B cell (primary cell): ENCODE measurements around the gene ALOX15B. TPM values are rescaled to one million over a fixed set of nuclear protein-coding genes. Genes with fewer than 3 reads are reported as not detected.
"Not testable (repeated sequence)": the region's sequence is repeated elsewhere in the genome, so short reads cannot be mapped to it uniquely, and the experiment has no call there.

Source experiments
- ATAC-seq: fragments of 200-7000 bp; cut with Tn5 transposase; one replicate; pipeline ENCODE4 v1.10.0; 2021; ENCODE audit warnings: low read depth, mild to moderate bottlenecking, moderate number of reproducible peaks, moderate library complexity
- CTCF ChIA-PET: fragments of 350-600 bp; sonication (Branson Sonifier 250); formaldehyde crosslinking; loops from one replicate; lab custom pipeline; 2021; ENCODE audit warnings: antibody characterized with exemption, inconsistent platforms; lab: Charles Lee
- POLR2A ChIA-PET: fragments of 350-600 bp; sonication (Branson Sonifier 250); formaldehyde crosslinking; loops from one replicate; lab custom pipeline; 2021; ENCODE audit warnings: antibody characterized with exemption; lab: Charles Lee
- DNase-seq: peaks from one replicate; pipeline ENCODE4 v3.0.0; 2013
- H2AFZ ChIP-seq: 2 replicates; pipeline ENCODE4 v1.6.1; 2012; ENCODE audit warnings: mild to moderate bottlenecking, low read depth, low read length; ENCODE audit not compliant: insufficient read depth, poor library complexity, severe bottlenecking
- H3K27ac ChIP-seq, 2 donors: 1 replicate in 1 of 2; 2 replicates in 1 of 2; pipeline ENCODE4 v1.5.1; 2012 to 2013; ENCODE audit warnings: low read length in 2 of 2, mild to moderate bottlenecking in 2 of 2, moderate library complexity in 1 of 2
- H3K27me3 ChIP-seq, 4 experiments: fragments of 200-600 bp in 1 of 4; sonication (generic) in 1 of 4; replicated peaks in 1 of 4; 1 replicate in 2 of 4; 2 replicates in 2 of 4; pipeline versions ENCODE4 v1.6.1 to v1.7.0; 2013 to 2016; ENCODE audit warnings: low read length in 3 of 4, mild to moderate bottlenecking in 2 of 4, mixed read lengths in 1 of 4, moderate library complexity in 1 of 4; ENCODE audit not compliant: insufficient read depth in 4 of 4, control insufficient read depth in 3 of 4; ENCODE audit errors: control extremely low read depth in 1 of 4
- H3K36me3 ChIP-seq, 2 experiments: replicated peaks in 1 of 2; 1 replicate in 1 of 2; 2 replicates in 1 of 2; pipeline versions ENCODE4 v1.6.1 to v1.7.1; 2013; ENCODE audit warnings: low read length in 1 of 2; ENCODE audit not compliant: insufficient read depth in 2 of 2, control insufficient read depth in 1 of 2; ENCODE audit errors: control extremely low read depth in 1 of 2, extremely low read depth in 1 of 2
- H3K4me1 ChIP-seq, 2 donors: fragments of 200-600 bp in 1 of 2; sonication (generic) in 1 of 2; 1 replicate in 1 of 2; 2 replicates in 1 of 2; pipeline versions ENCODE4 v1.5.1 to v1.6.1; 2013 to 2017; ENCODE audit warnings: low read length in 2 of 2; ENCODE audit not compliant: control insufficient read depth in 2 of 2, insufficient read depth in 2 of 2
- H3K4me2 ChIP-seq: replicated peaks from 2 replicates; pipeline ENCODE3; 2012; ENCODE audit warnings: mild to moderate bottlenecking, low read depth, low read length; ENCODE audit not compliant: poor library complexity, severe bottlenecking
- H3K4me3 ChIP-seq, 5 experiments: fragments of 200-600 bp in 1 of 5; sonication (generic) in 1 of 5; 1 replicate in 3 of 5; 2 replicates in 2 of 5; pipeline versions ENCODE4 v1.5.1 to v1.7.0; 2011 to 2016; ENCODE audit warnings: low read length in 4 of 5, mild to moderate bottlenecking in 4 of 5, low read depth in 2 of 5, control low read depth in 1 of 5, moderate library complexity in 1 of 5; ENCODE audit not compliant: insufficient read depth in 1 of 5; ENCODE audit errors: control extremely low read depth in 1 of 5, extremely low read depth in 1 of 5
- H3K79me2 ChIP-seq: fragments of 200-600 bp; sonication (generic); one replicate; pipeline ENCODE4 v1.6.0; 2016; ENCODE audit warnings: low read length; ENCODE audit not compliant: control insufficient read depth, insufficient read depth
- H3K9ac ChIP-seq: fragments of 200-600 bp; sonication (generic); 2 replicates; pipeline ENCODE4 v1.6.1; 2017; ENCODE audit warnings: mild to moderate bottlenecking, low read length, moderate library complexity
- H3K9me3 ChIP-seq, 3 donors: one replicate each; pipeline versions ENCODE4 v1.6.1 to v1.7.1; 2013; ENCODE audit warnings: low read length in 2 of 3; ENCODE audit not compliant: control insufficient read depth in 2 of 3, insufficient read depth in 1 of 3; ENCODE audit errors: control extremely low read depth in 1 of 3
- H4K20me1 ChIP-seq: 2 replicates; pipeline ENCODE4 v1.6.0; 2012; ENCODE audit warnings: mild to moderate bottlenecking, low read length; ENCODE audit not compliant: insufficient read depth, control insufficient read depth, poor library complexity, severe bottlenecking
- H3K27ac Mint-ChIP-seq: one replicate; pipeline ENCODE4 v1.8.0; 2021; ENCODE audit warnings: mixed read lengths
- H3K27me3 Mint-ChIP-seq: one replicate; pipeline ENCODE4 v1.8.0; 2021; ENCODE audit warnings: mixed read lengths
- H3K4me1 Mint-ChIP-seq: one replicate; pipeline ENCODE4 v1.8.0; 2021; ENCODE audit warnings: mixed read lengths
- H3K4me3 Mint-ChIP-seq: one replicate; pipeline ENCODE4 v1.8.0; 2021; ENCODE audit warnings: mixed read lengths
- H3K9me3 Mint-ChIP-seq: one replicate; pipeline ENCODE4 v1.8.0; 2022; ENCODE audit warnings: mixed read lengths; ENCODE audit not compliant: insufficient read depth
- EZH2 ChIP-seq: IDR thresholded peaks from 2 replicates; pipeline ENCODE4 v1.6.1; 2012; ENCODE audit warnings: borderline replicate concordance, low read depth, mild to moderate bottlenecking, moderate library complexity, low read length; ENCODE audit not compliant: insufficient read depth, poor library complexity, severe bottlenecking
- WGBS: methylation state at CpG from one replicate; pipeline ENCODE4 v1.1.5; 2013; ENCODE audit warnings: missing lambda C conversion rate; ENCODE audit not compliant: insufficient coverage; 5-methylcytosine and 5-hydroxymethylcytosine counted together
- intact Hi-C: fragments of 100-400 bp; cut with micrococcal nuclease; formaldehyde crosslinking; loops from one replicate; pipeline ENCODE4 v1.10.0; 2022
- polyA plus RNA-seq: library from polyadenylated mRNA; depleted of rRNA; stranded (reverse); fragments of >200 nt; gene quantifications from 2 replicates; pipeline ENCODE4 v1.2.3, GENCODE V29; 2012
- total RNA-seq, 2 donors: library from RNA; stranded (reverse); fragments of 120-200 nt in 1 of 2; gene quantifications; 1 replicate in 1 of 2; 2 replicates in 1 of 2; pipeline versions ENCODE4 v1.2.3 to v1.2.4, GENCODE V29; 2013 to 2022
- TF ChIP-seq, protein P1 (sequence below): fragments of 200-600 bp; IDR thresholded peaks from one replicate; pipeline ENCODE4 v1.8.0; 2022; ENCODE audit warnings: antibody characterized with exemption, mild to moderate bottlenecking

Gene ALOX15B
- total and polyA plus RNA-seq, 2 donors (not counting 1 experiment from before 2014, with no cell fraction given): 0.03 TPM; not detected in 1

GRCh38 chr17:8059131-8059530 is 20.3 kb downstream of the ALOX15B start:
- peaks cover 0 to 37% (median 19%) of the 10 kb centered on the region in 4 experiments for H3K27me3 ChIP-seq
- H3K4me3 ChIP-seq: no peak overlapping the region
- ChIA-PET POLR2A (interaction anchor here (0.5 kb wide), 1 partner anchor 11 kb away, joined by 4 read pairs; no protein-coding TSS in a partner anchor), CTCF (interaction anchor here (0.7 to 10.2 kb wide), 28 partner anchors 11 to 836 kb away, joined by 3 to 131 read pairs (median 10); partner anchors contain the start of genes ALOXE3, CCDC42, GUCY2D and HES7)
- no peaks in the 10 kb centered on the region for H3K36me3 ChIP-seq
- no peak overlapping the region for H2AFZ ChIP-seq
- H3K4me1 ChIP-seq: peaks cover 22 to 25% of the 10 kb centered on the region in 2 donors
- DNase-seq (peak; percentile 23), ATAC-seq (no peak)
- Mint-ChIP-seq H3K4me3 (no peak overlapping the region), H3K27me3 (peaks cover 41% of the 10 kb centered on the region), H3K4me1 (peaks cover 29% of the 10 kb centered on the region), H3K9me3 (no peaks in the 10 kb centered on the region), H3K27ac (no peak overlapping the region)
- no peaks in the 10 kb centered on the region for H3K9me3 ChIP-seq
- WGBS: 1% methylated on average over 6 of the region's 7 CpGs
- H3K79me2 ChIP-seq: no peaks in the 10 kb centered on the region
- TF ChIP-seq, protein P1, sequence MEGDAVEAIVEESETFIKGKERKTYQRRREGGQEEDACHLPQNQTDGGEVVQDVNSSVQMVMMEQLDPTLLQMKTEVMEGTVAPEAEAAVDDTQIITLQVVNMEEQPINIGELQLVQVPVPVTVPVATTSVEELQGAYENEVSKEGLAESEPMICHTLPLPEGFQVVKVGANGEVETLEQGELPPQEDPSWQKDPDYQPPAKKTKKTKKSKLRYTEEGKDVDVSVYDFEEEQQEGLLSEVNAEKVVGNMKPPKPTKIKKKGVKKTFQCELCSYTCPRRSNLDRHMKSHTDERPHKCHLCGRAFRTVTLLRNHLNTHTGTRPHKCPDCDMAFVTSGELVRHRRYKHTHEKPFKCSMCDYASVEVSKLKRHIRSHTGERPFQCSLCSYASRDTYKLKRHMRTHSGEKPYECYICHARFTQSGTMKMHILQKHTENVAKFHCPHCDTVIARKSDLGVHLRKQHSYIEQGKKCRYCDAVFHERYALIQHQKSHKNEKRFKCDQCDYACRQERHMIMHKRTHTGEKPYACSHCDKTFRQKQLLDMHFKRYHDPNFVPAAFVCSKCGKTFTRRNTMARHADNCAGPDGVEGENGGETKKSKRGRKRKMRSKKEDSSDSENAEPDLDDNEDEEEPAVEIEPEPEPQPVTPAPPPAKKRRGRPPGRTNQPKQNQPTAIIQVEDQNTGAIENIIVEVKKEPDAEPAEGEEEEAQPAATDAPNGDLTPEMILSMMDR: no peak
- no peak for TF ChIP-seq EZH2
- intact Hi-C loops: loop anchor here (5.0 kb wide), 1 partner anchor 127 kb away; the partner anchor contains the start of genes CNTROB and TRAPPC1
- no peak overlapping the region for H3K9ac ChIP-seq
- H3K4me2 ChIP-seq: no peak overlapping the region
- H3K27ac ChIP-seq: no peak overlapping the region
- H4K20me1 ChIP-seq: no peaks in the 10 kb centered on the region

DNA sequence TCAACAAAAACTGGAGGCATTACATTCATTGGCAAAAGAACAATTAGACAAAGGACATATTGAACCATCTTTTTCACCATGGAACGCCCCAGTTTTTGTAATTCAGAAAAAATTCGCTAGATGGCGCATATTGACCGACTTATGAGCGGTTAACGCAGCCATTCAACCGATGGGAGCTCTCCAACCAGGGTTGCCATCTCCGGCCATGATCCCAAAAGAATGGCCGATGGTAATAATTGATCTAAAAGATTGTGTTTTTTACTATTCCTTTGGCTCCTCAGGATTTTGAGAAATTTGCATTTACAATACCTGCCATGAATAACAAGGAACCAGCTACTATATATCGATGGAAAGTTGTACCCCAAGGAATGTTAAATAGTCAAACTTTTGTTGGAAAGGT is 21.4 kb downstream of the ALOX15B start:
- TF ChIP-seq, protein P1: peak; percentile 95
- TF ChIP-seq EZH2: no peak
- intact Hi-C loops: loop anchor here (1.0 to 10.0 kb wide), 6 partner anchors 13 to 1465 kb away; no protein-coding TSS in a partner anchor
- Histone ChIP-seq H3K4me3 (no peak overlapping the region), H3K4me1 (peaks cover 22 to 25% of the 10 kb centered on the region in 2 donors), H3K4me2 (no peak overlapping the region), H3K9me3 (peaks cover 0 to 3% (median 0%) of the 10 kb centered on the region in 3 donors), H4K20me1 (no peaks in the 10 kb centered on the region), H3K36me3 (no peaks in the 10 kb centered on the region), H2AFZ (no peak overlapping the region), H3K27ac (no peak overlapping the region), H3K79me2 (no peaks in the 10 kb centered on the region), H3K27me3 (peaks cover 0 to 46% (median 22%) of the 10 kb centered on the region in 4 experiments), H3K9ac (no peak overlapping the region)
- Mint-ChIP-seq H3K4me1 (peaks cover 27% of the 10 kb centered on the region), H3K9me3 (no peaks in the 10 kb centered on the region), H3K4me3 (no peak overlapping the region), H3K27me3 (peaks cover 46% of the 10 kb centered on the region), H3K27ac (peak overlapping the region; percentile 41)
- ChIA-PET POLR2A (interaction anchor here (0.6 to 0.7 kb wide), 4 partner anchors 19 to 246 kb away, joined by 3 to 4 read pairs (median 3); no protein-coding TSS in a partner anchor), CTCF (interaction anchor here (0.6 to 10.2 kb wide), 55 partner anchors 9 to 938 kb away, joined by 3 to 131 read pairs (median 5); partner anchors contain the start of genes ALOXE3, CCDC42, CNTROB and CYB5D1)
- DNase-seq (peak; percentile 87), ATAC-seq (peak; percentile 40)
- WGBS: 0% methylated on average over 5 of the region's 10 CpGs

DNA sequence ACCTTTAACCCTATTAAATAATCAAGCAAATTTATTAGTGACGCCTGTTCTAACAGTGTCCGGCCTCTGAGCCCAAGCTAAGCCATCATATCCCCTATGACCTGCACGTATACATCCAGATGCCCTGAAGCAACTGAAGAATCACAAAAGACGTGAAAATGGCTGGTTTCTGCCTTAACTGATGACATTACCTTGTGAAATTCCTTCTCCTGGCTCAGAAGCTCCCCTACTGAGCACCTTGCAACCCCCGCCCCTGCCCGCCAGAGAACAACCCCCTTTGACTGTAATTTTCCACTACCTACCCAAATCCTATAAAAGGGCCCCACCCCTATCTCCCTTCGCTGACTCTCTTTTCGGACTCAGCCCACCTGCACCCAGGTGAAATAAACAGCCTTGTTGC is 23.0 kb downstream of the ALOX15B start:
- H4K20me1 ChIP-seq, H2AFZ ChIP-seq, H3K9ac ChIP-seq, POLR2A ChIA-PET, H3K4me3 ChIP-seq, H3K27ac ChIP-seq, H3K36me3 ChIP-seq, H3K4me2 ChIP-seq, H3K27ac Mint-ChIP-seq, H3K9me3 Mint-ChIP-seq, H3K9me3 ChIP-seq, H3K79me2 ChIP-seq, DNase-seq, ATAC-seq, H3K4me3 Mint-ChIP-seq: not testable (repeated sequence)
- 85% methylated on average over 8 of the region's 8 CpGs for WGBS
- Histone ChIP-seq H3K4me1 (peaks cover 8 to 12% of the 10 kb centered on the region in 2 donors), H3K27me3 (peaks cover 0 to 53% (median 24%) of the 10 kb centered on the region in 4 experiments)
- Mint-ChIP-seq H3K4me1 (peaks cover 11% of the 10 kb centered on the region), H3K27me3 (peaks cover 50% of the 10 kb centered on the region)
- intact Hi-C loops: loop anchor here (2.0 to 10.0 kb wide), 3 partner anchors 685 to 1463 kb away; no protein-coding TSS in a partner anchor
- CTCF ChIA-PET: interaction anchor here (0.7 to 10.2 kb wide), 19 partner anchors 8 to 724 kb away, joined by 3 to 131 read pairs (median 20); partner anchors contain the start of genes ALOXE3, KRABD2 and RNF227
